Measurements from ENCODE around the gene ZMYM4. TPM values are rescaled to one million over a fixed set of nuclear protein-coding genes. Genes with fewer than 3 reads are reported as not detected.
"Not testable (repeated sequence)": the region's sequence is repeated elsewhere in the genome, so short reads cannot be mapped to it uniquely, and the experiment has no call there.

Gene ZMYM4
- total RNA-seq, 2 donors from 2014 or later: 131 to 153 TPM

- Histone ChIP-seq H3K9ac (ENCODE audit: extremely low read depth, low read length, poor library complexity, severe bottlenecking) (no peak overlapping the region), H3K27ac (ENCODE audit: low read depth, low read length) (no peak overlapping the region), H3K9me3 (ENCODE audit: control insufficient read depth, low read length) (no peaks in the 10 kb centered on the region), H3K4me3 (ENCODE audit: low read length) (no peak overlapping the region), H3K36me3 (ENCODE audit: control insufficient read depth, insufficient read depth, low read length) (peaks cover 37% of the 10 kb centered on the region), H3K27me3 (ENCODE audit: control insufficient read depth, insufficient read depth, low read length, poor library complexity, severe bottlenecking) (no peaks in the 10 kb centered on the region), H3K4me1 (ENCODE audit: control insufficient read depth, insufficient read depth, low read length) (no peaks in the 10 kb centered on the region)
- Mint-ChIP-seq H3K27me3 (ENCODE audit: insufficient read depth) (no peaks in the 10 kb centered on the region), H3K9me3 (no peaks in the 10 kb centered on the region), H3K36me3 (ENCODE audit: low read depth) (peaks cover 48% of the 10 kb centered on the region), H3K27ac (peak overlapping the region; percentile 88), H3K4me1 (peaks cover 12% of the 10 kb centered on the region), H3K4me3 (no peak overlapping the region)
- TF ChIP-seq CTCF (conservative IDR thresholded peaks at IDR 0.05): no peak
- 88% methylated on average over 1 of the region's 1 CpG; no CpG with 5 or more reads in 1 of the 2 experiments for WGBS, 2 experiments (ENCODE audit: insufficient coverage in 1 of 2, insufficient read length in 1 of 2)
- DNase-seq: no peak
Observed at GRCh38 chr1:35324486-35324885, 56.0 kb downstream of the ZMYM4 start.

- TF ChIP-seq CTCF (conservative IDR thresholded peaks at IDR 0.05): no peak
- Histone ChIP-seq H3K27ac (ENCODE audit: low read depth, low read length) (no peak overlapping the region), H3K4me3 (ENCODE audit: low read length) (no peak overlapping the region), H3K9ac (ENCODE audit: extremely low read depth, low read length, poor library complexity, severe bottlenecking) (no peak overlapping the region), H3K27me3 (ENCODE audit: control insufficient read depth, insufficient read depth, low read length, poor library complexity, severe bottlenecking) (no peaks in the 10 kb centered on the region), H3K36me3 (ENCODE audit: control insufficient read depth, insufficient read depth, low read length) (peaks cover 28% of the 10 kb centered on the region), H3K9me3 (ENCODE audit: control insufficient read depth, low read length) (no peaks in the 10 kb centered on the region), H3K4me1 (ENCODE audit: control insufficient read depth, insufficient read depth, low read length) (no peaks in the 10 kb centered on the region)
- no peaks in the 10 kb centered on the region for H3K27me3 Mint-ChIP-seq (ENCODE audit: insufficient read depth)
- H3K27ac Mint-ChIP-seq: no peak overlapping the region
- no peak overlapping the region for H3K4me3 Mint-ChIP-seq
- H3K4me1 Mint-ChIP-seq: peaks cover 9% of the 10 kb centered on the region
- no peak for DNase-seq
- H3K36me3 Mint-ChIP-seq (ENCODE audit: low read depth): peaks cover 51% of the 10 kb centered on the region
- 94% methylated on average over 3 of the region's 3 CpGs; no CpG with 5 or more reads in 1 of the 2 experiments for WGBS, 2 experiments (ENCODE audit: insufficient coverage in 1 of 2, insufficient read length in 1 of 2)
- H3K9me3 Mint-ChIP-seq: no peaks in the 10 kb centered on the region
Observed at GRCh38 chr1:35326246-35326866, 57.8 kb downstream of the ZMYM4 start.

- H3K4me3 ChIP-seq (ENCODE audit: low read length); H3K4me3 Mint-ChIP-seq; H3K4me1 ChIP-seq (ENCODE audit: control insufficient read depth, insufficient read depth, low read length); H3K9me3 Mint-ChIP-seq; H3K9ac ChIP-seq (ENCODE audit: extremely low read depth, low read length, poor library complexity, severe bottlenecking); H3K27me3 Mint-ChIP-seq (ENCODE audit: insufficient read depth); DNase-seq; H3K4me1 Mint-ChIP-seq; H3K27ac ChIP-seq (ENCODE audit: low read depth, low read length); H3K27ac Mint-ChIP-seq; H3K9me3 ChIP-seq (ENCODE audit: control insufficient read depth, low read length); H3K27me3 ChIP-seq (ENCODE audit: control insufficient read depth, insufficient read depth, low read length, poor library complexity, severe bottlenecking): not testable (repeated sequence)
- peaks cover 58% of the 10 kb centered on the region for H3K36me3 ChIP-seq (ENCODE audit: control insufficient read depth, insufficient read depth, low read length)
- 89% methylated on average over 2 of the region's 2 CpGs; no CpG with 5 or more reads in 1 of the 2 experiments for WGBS, 2 experiments (ENCODE audit: insufficient coverage in 1 of 2, insufficient read length in 1 of 2)
- H3K36me3 Mint-ChIP-seq (ENCODE audit: low read depth): peaks cover 55% of the 10 kb centered on the region
Observed at GRCh38 chr1:35331618-35332017, 63.1 kb downstream of the ZMYM4 start.
